ENCODE data around the gene RPS6KA5. TPM values are rescaled to one million over a fixed set of nuclear protein-coding genes. Genes with fewer than 3 reads are reported as not detected.

Gene RPS6KA5
- total RNA-seq, 1 experiment from 2014 or later = 3.8 TPM

DNA sequence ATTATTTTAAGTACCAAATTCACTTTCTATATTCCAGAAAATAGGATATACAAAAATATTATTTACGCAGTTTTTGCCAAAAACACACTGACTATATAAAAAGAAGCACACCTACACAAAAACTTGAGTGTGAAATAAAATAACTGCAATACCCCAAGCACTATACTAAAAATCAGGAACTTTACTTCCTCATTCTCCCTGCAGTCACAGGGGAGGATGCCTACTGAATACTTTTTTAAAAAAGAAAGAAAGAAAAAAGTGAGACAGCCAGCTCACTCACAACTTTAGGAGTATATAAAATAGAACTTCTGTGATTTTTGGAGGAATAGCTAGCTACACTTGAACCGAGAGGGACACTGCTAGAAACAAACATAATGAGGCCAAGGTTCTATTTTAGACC lies 12.2 kb downstream of the RPS6KA5 start:
- Histone ChIP-seq H2BK5ac (ENCODE audit: insufficient read length, low read length) (no peak overlapping the region), H3K4me2 (ENCODE audit: insufficient read depth, insufficient read length, low read length) (no peak overlapping the region), H4K20me1 (ENCODE audit: control insufficient read depth, insufficient read depth, insufficient read length) (no peaks in the 10 kb centered on the region), H3K23ac (ENCODE audit: insufficient read length, low read depth, low read length) (no peak overlapping the region), H2BK120ac (ENCODE audit: low read depth, low read length, poor library complexity, severe bottlenecking) (no peak overlapping the region), H3K9me3 (ENCODE audit: control insufficient read depth, low read depth, low read length) (no peaks in the 10 kb centered on the region), H2AFZ (ENCODE audit: low read length) (no peak overlapping the region), H3T11ph (ENCODE audit: low read length) (no peak overlapping the region), H4K8ac (replicated peaks; ENCODE audit: insufficient read length, low read depth, low read length) (no peak overlapping the region), H3K14ac (ENCODE audit: insufficient read depth, low read length) (no peak overlapping the region), H3K4me1 (ENCODE audit: insufficient read depth, low read length) (no peaks in the 10 kb centered on the region), H3K18ac (ENCODE audit: insufficient read length, low read depth, low read length) (no peak overlapping the region), H2BK15ac (ENCODE audit: low read depth, low read length) (no peak overlapping the region), H3K23me2 (ENCODE audit: insufficient read length, low read depth, low read length, poor library complexity, severe bottlenecking) (no peaks in the 10 kb centered on the region), H3K27ac (ENCODE audit: insufficient read length, low read depth, low read length) (no peak overlapping the region), H3K79me2 (ENCODE audit: insufficient read depth, low read length) (no peaks in the 10 kb centered on the region), H2BK20ac (ENCODE audit: low read depth, low read length, poor library complexity, severe bottlenecking) (no peak overlapping the region), H3K9ac (ENCODE audit: extremely low read depth, insufficient read length, low read length) (no peak overlapping the region), H2AK5ac (ENCODE audit: insufficient read length, low read length) (no peak overlapping the region), H4K5ac (ENCODE audit: insufficient read length, low read depth, low read length) (no peak overlapping the region), H3K4ac (ENCODE audit: low read depth, low read length) (no peak overlapping the region), H4K91ac (ENCODE audit: insufficient read length, low read depth, low read length) (no peak overlapping the region), H3K79me1 (ENCODE audit: insufficient read depth, low read depth, low read length, poor library complexity, severe bottlenecking) (no peaks in the 10 kb centered on the region), H2BK12ac (ENCODE audit: insufficient read length, low read depth, low read length) (no peak overlapping the region), H3K56ac (ENCODE audit: insufficient read length, low read depth, low read length) (no peak overlapping the region), H3K27me3 (ENCODE audit: insufficient read depth, low read length) (no peaks in the 10 kb centered on the region)
- Mint-ChIP-seq H3K4me3 (no peak overlapping the region), H3K9me3 (no peaks in the 10 kb centered on the region), H3K27ac (no peak overlapping the region), H3K36me3 (ENCODE audit: insufficient read depth in 1 of 3, low read depth in 3 of 3) (no peaks in the 10 kb centered on the region), H3K4me1 (peaks cover 8% of the 10 kb centered on the region in 2 experiments), H3K27me3 (ENCODE audit: low read depth) (no peaks in the 10 kb centered on the region)
- TF ChIP-seq, protein P1, sequence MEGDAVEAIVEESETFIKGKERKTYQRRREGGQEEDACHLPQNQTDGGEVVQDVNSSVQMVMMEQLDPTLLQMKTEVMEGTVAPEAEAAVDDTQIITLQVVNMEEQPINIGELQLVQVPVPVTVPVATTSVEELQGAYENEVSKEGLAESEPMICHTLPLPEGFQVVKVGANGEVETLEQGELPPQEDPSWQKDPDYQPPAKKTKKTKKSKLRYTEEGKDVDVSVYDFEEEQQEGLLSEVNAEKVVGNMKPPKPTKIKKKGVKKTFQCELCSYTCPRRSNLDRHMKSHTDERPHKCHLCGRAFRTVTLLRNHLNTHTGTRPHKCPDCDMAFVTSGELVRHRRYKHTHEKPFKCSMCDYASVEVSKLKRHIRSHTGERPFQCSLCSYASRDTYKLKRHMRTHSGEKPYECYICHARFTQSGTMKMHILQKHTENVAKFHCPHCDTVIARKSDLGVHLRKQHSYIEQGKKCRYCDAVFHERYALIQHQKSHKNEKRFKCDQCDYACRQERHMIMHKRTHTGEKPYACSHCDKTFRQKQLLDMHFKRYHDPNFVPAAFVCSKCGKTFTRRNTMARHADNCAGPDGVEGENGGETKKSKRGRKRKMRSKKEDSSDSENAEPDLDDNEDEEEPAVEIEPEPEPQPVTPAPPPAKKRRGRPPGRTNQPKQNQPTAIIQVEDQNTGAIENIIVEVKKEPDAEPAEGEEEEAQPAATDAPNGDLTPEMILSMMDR (conservative IDR thresholded peaks at IDR 0.05) = no peak
- WGBS (ENCODE audit: extremely low coverage, insufficient read length, low lambda C conversion rate) = no CpG with 5 or more reads among the region's 2 CpGs
- no peak for DNase-seq
